ENCODE measurements around the gene NR6A1. TPM values are rescaled to one million over a fixed set of nuclear protein-coding genes. Genes with fewer than 3 reads are reported as not detected.

The NR6A1 gene
- total and polyA plus RNA-seq, 2 of the 13 experiments (the other 11 are each of a cell fraction or from before 2014, with no cell fraction given) = 28.1 to 31.5 TPM

DNA sequence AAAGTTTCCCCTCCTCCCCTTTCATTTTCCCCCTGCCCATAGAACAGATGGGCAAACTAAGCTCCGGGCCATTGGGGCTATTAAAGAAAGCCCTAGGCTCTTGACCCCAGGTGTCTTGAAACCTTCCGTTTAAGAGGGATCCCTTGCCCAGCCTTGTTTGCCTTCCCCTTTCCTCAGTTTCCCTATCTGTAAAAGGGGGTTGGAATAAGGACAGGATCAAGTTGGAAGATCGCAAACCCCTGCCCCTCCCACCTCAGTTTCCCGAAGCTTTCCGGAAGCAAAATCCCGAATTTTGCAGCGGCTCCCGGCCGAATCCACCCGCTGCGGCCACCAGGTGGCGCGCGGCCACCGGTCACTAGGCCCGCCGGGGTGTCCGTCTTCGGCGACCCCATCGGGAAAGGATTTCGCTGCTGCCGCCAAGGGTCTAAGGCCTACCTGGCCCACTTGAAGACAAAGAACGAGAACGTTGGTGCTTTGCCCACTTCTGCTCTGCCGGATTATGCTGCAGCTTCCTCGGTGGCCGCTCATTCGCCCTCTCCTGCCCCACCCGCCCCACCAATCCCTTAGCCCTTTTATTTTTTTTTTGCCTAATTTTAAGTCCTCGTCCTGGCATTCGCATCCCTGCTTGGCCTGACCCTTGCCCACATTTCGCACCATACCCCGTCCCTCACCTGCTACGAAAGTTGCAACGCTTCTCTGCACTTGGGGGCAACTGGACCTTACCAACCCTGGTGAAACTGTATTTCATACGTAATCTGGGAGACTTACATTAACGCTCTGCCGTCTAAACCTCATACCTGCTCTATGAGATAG lies 962 bp upstream of the NR6A1 start (continued):
- TF ChIP-seq ZNF281 (CRISPR knock-in tag; IDR thresholded peaks at IDR 0.05; ENCODE audit: borderline replicate concordance) (0 out of 2 replicates have a peak, but pooled peaks have one; percentile 1), ZNF407 (CRISPR knock-in tag; IDR thresholded peaks at IDR 0.05; ENCODE audit: not compliant biosample characterization) (no peak), NFYB (CRISPR knock-in tag; IDR thresholded peaks at IDR 0.05) (no peak), ZBTB14 (CRISPR knock-in tag; IDR thresholded peaks at IDR 0.05) (peak; percentile 19; the same call in 1 of the 2 replicates), LCORL (IDR thresholded peaks at IDR 0.05) (no peak), LCORL (CRISPR knock-in tag; IDR thresholded peaks at IDR 0.05) (0 out of 2 replicates have a peak, but pooled peaks have one; percentile 37), ZNF777 (CRISPR knock-in tag; IDR thresholded peaks at IDR 0.05) (0 out of 2 replicates have a peak, but pooled peaks have one; percentile 3), XRCC5 (optimal IDR thresholded peaks at IDR 0.05; ENCODE audit: low read length) (peak; percentile 39), ZNF749 (CRISPR knock-in tag; IDR thresholded peaks at IDR 0.05; ENCODE audit: borderline replicate concordance) (0 out of 2 replicates have a peak, but pooled peaks have one; percentile 47), ZNF24 (IDR thresholded peaks at IDR 0.05) (peak; percentile 67; the same call in 1 of the 2 replicates), MYC (CRISPR knock-in tag; IDR thresholded peaks at IDR 0.05; ENCODE audit: borderline replicate concordance) (no peak)
- TF ChIP-seq, protein P1, sequence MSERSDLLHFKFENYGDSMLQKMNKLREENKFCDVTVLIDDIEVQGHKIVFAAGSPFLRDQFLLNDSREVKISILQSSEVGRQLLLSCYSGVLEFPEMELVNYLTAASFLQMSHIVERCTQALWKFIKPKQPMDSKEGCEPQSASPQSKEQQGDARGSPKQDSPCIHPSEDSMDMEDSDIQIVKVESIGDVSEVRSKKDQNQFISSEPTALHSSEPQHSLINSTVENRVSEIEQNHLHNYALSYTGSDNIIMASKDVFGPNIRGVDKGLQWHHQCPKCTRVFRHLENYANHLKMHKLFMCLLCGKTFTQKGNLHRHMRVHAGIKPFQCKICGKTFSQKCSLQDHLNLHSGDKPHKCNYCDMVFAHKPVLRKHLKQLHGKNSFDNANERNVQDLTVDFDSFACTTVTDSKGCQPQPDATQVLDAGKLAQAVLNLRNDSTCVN (CRISPR knock-in tag; IDR thresholded peaks at IDR 0.05; ENCODE audit: borderline replicate concordance) = peak; percentile 22; the same call in 1 of the 2 replicates
- TF ChIP-seq, protein P2, sequence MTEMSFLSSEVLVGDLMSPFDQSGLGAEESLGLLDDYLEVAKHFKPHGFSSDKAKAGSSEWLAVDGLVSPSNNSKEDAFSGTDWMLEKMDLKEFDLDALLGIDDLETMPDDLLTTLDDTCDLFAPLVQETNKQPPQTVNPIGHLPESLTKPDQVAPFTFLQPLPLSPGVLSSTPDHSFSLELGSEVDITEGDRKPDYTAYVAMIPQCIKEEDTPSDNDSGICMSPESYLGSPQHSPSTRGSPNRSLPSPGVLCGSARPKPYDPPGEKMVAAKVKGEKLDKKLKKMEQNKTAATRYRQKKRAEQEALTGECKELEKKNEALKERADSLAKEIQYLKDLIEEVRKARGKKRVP (CRISPR knock-in tag; IDR thresholded peaks at IDR 0.05) = 0 out of 4 replicates have a peak, but pooled peaks of 1 of the 2 experiments have one; percentile 4
